ENCODE data around the gene ZNF20. TPM values are rescaled to one million over a fixed set of nuclear protein-coding genes. Genes with fewer than 3 reads are reported as not detected.
"Not testable (repeated sequence)": the region's sequence is repeated elsewhere in the genome, so short reads cannot be mapped to it uniquely, and the experiment has no call there.

Gene ZNF20
- polyA plus RNA-seq, 1 donor, result 8.4 TPM

DNA sequence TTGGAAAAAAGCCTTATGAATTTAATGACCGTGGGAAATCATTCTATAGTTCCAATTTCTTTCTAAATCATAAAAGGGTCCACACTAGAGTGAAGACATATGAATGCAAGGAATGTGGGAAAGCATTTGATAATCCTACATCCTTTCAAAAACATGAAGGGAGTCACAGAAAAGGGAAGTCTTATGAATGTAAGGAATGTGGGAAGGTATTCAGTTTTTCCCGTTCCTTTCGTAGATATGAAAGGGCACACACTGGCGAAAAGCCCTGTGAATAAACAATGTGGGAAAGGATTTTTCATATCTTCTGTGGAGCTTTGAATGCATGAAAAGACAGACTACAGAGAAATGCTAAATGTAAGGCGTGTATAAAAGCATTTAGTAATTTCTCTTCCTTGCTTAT, 27.0 kb downstream of the ZNF20 start:
- DNase-seq, result no peak

DNA sequence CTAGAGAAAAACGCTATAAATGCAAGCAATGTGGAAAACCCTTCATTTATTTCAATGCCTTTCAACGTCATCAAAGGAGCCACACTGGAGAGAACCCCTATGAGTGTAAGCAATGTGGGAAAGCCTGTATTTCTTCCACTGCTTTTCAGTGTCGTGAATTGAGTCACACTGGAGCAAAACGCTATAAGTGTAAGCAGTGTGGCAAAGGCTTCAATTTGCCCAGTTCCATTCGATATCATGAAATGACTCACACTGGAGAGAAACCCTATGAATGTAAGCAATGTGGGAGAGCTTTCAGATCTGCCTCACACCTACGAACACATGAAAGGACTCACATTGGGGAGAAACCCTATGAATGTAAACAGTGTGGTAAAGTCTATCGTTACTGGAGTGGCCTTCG, 27.4 kb downstream of the ZNF20 start:
- no peak for DNase-seq

DNA sequence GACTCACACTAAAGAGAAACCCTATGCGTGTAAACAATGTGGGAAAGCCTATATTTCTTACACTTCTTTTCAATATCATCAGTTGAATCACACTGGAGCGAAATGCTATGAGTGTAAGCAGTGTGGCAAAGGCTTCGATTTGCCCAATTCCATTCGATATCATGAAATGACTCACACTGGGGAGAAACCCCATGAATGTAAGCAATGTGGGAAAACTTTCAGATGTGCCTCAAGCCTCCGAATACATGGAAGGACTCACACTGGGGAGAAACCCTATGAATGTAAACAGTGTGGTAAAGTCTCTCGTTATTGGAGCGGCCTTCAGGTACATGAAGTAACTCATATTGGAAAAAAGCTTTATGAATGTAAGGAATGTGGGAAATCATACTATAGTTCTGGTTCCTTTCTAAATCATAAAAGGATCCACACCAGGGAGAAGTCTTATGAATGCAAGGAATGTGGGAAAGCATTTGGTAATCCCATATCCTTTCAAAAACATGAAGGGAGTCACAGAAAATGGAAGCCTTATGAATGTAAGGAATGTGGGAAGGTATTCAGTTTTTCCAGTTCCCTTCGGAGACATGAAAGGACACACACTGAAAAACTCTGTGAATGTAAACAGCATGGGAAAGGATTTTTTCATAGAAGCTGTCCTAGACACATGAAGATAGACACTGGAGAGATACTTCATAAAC, 28.1 kb downstream of the ZNF20 start:
- DNase-seq, result no peak

DNA sequence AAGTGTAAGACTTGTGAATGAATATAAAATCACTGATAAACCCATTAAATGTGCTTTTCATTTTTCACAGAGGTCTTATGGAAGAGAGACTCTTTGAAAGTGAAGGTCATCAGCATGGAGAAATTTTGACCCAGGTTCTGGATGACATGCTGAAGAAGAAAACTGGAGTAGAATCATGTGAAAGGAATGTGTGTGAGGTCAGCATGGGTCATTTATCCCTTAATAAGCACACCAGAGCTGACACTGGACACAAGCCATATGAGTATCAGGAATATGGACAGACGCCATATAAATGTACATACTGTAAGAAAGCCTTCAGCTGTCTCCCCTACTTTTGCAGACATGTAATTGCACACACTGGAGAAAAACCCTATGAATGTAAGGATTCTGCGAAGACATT, 29.0 kb downstream of the ZNF20 start:
- DNase-seq, result no peak

DNA sequence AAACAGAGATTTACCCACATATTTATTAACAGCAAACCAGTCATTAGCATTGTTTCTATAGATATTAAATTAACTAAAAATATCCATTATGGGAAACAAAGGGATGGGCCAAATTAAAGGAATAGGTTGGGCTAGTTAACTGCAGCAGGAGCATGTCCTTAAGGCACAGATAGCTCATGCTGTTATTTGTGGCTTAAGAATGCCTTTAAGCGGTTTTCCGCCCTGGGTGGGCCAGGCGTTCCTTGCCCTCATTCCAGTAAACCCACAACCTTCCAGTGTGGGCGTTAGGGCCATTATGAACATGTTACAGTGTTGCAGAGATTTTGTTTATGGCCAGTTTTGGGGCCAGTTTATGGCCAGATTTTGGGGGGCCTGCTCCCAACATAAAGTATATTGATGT, 36.2 kb downstream of the ZNF20 start:
- DNase-seq, result not testable (repeated sequence)

DNA sequence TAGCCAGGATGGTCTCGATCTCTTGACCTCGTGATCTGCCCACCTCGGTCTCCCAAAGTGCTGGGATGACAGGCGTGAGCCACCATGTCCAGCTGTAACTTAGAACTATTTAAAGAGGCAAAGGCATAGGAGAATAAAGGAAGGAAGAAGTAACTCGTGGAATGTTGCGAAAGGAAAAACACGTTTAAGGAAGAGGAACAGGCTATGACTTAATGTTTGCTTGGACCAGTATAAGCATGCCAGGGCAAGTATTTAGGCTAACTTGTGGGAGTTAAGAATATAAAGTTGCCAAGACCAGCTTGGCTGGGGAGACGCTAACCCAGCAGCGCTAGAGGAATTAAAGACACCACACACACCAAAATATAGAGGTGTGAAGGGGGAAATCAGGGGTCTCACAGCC, 42.1 kb downstream of the ZNF20 start:
- no peak for DNase-seq

DNA sequence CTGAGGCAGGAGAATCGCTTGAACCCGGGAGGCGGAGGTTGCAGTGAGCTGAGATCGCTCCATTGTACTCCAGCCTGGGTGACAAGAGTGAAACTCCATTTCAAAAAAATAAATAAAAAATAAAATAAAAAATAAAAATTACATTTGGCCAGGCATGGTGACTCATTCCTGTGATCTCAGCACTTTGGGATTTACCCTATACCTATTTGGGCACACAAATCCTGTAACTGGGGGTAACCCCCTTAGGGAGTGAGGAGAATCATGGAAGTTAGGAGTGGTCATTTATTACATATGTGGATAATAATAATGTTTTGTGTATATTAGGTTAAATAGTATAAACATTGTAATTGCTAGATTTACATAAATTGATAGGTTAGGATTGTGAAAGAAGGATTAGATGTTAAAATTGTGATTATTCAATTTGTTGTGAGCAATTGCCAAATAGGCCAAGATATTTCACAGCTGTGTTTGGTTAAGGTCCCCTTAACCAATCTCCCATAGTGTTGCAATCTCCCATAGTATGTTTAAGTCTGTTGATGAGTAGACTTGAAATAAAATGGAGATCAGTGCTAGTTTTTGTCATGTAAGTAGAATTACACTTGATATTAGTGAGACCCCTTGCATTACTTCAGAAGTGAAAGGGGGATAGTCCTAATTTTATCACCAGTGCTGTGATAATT, 44.9 kb downstream of the ZNF20 start:
- no peak for DNase-seq

DNA sequence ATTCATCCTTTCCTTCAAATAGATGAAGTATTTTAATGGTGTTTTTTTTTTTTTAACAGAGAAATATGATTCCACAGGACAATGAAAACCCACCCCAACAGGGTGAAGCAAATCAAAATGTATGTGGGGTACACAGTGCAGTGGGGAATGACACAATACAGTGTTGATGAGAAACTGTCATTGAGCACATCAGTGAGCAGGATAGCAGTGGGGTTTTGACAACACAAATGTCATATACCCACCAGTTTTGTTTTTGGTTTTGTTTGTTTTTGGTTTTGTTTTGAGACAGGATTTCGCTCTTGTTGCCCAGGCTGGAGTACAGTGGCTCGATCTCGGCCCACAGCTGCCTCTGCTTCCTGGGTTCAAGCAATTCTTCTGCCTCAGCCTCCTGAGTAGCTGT, 46.4 kb downstream of the ZNF20 start:
- no peak for DNase-seq

DNA sequence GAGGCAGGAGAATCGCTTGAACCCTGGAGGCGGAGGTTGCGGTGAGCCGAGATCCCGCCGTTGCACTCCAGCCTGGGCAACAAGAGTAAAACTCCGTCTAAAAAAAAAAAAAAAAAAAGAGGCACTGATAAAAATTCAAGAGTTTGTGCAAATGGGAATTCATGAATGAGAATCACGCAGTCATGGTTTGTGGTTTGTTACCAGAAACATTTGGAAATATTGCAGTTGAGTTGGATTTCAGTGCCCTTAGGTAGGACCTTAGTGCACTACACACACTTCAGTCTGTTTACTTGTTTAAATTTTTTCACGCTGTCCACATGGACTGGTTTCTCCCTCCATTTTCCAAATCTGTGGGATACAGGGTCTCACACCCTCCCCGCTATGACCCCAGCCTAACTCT, 47.2 kb downstream of the ZNF20 start:
- DNase-seq, result peak; percentile 8

DNA sequence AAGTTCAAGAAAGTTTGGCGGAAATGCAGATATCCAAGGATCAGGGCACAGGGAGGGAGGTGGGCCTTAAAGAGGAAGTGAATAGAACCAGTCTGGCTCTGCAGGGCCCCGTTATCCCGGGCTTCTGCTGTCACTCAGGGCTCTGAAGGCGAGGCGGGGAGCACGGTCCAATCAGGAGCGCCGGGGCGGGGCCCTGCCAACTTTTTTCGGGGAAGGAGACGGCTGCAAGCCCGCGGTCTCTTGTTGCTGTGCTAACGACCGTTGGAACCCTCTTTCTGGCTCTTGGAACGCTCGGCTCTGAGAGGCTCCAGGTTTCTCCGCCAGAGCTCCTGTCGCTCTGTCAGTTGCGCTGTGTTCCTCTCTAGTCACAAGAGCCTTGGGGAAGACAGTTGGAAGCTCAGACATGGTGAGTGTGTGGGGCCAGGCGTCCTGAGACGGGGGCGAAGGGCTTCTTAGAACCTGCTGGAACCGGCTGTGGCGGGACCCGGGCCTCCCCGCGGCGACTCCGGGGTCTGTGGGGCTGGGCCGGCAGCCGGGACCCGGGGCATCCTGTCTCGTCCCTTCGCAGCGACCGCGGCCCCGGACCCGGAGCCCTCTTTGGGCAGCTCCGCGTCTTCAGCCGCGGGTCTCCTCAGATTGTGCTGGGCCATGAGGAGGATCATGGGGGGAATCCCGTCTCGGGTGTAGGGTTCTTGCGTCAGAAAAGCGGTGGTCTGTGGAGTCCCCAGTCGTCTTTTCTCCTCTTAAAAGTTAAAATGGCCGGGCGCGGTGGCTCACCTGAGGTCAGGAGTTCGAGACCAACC, 47.9 kb downstream of the ZNF20 start:
- DNase-seq, result peak; percentile 87

DNA sequence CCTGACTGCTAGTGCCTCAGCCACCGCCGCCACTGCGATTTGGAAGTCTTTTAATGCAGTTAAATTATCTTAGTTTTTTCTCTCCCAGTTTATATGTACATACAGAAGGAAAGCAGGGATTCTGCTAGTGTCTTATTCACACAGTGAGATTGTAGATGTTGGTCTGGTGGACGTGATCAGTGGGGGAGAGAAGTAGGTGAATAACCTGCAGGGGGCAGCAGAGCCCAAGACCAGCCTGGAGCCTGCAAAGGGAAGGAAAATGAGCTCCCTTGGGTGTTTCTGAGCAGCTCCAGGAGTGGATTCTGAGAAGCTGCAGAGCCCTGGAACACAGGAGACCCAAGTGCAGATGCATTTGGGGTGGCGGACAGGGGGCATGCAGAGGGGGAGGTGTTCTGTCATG, 49.3 kb downstream of the ZNF20 start:
- DNase-seq, result peak; percentile 62

DNA sequence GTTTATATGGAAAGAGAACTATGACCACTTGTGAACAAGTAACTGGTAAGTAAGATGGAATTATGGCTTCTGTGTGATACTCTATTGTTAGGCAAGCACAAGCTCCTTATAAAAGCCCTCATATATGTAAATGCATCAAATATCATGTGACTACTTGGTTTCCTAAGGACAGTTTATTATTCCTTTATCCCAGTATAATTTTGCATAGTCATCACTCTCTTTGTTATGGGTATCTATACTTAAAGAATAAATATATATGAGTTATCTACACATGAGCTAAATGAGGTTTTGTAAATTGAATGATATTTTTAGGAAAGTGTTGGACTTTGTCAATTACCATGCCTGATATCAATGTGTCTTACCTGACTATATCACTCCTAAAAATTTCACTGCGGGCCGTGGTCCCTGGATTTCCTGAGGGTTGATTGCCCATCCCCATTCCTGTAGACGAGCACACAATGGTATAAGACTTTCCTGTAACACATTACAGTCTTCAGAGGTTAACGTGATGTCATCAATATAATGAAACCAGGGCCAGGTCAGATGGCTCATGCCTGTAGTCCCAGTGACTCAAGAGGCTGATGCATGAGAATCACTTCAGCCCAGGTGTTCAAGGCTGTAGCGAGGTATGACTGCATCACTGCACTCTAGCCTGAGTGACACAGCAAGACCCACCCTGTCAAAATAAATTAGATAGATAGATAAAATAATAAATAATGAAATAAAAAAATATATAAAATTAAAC, 54.9 kb downstream of the ZNF20 start:
- no peak for DNase-seq

DNA sequence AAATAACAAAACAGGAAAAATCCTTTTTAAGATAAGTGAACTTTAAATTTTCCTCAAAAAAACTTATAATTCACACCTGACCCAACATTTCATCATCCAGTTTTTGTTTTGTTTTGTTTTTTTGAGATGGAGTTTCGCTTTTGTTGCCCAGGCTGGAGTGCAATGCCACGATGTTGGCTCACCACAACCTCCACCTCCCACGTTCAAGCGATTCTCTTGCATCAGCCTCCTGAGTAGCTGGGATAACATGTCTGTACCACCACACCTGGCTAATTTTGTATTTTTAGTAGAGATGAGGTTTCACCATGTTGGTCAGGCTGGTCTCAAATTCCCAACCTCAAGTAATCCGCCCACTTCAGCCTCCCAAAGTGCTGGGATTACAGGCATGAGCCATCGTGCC, 56.8 kb downstream of the ZNF20 start:
- DNase-seq, result not testable (repeated sequence)

Other genes with a start within 250 kb of the ZNF20 start
- gene ZNF700, start 215.2 kb downstream of the ZNF20 start, polyA plus RNA-seq (ENCODE audit: insufficient read length), result 29.6 TPM
- gene ZNF763, start 175.3 kb downstream of the ZNF20 start, polyA plus RNA-seq (ENCODE audit: insufficient read length), result 13.4 TPM
- 23.1 TPM for gene ZNF433, start 104.7 kb downstream of the ZNF20 start, polyA plus RNA-seq (ENCODE audit: insufficient read length)
- gene ZNF878, start 87.4 kb downstream of the ZNF20 start, polyA plus RNA-seq (ENCODE audit: insufficient read length), result 2.8 TPM
- gene ZNF844, start 75.6 kb downstream of the ZNF20 start, polyA plus RNA-seq (ENCODE audit: insufficient read length), result 34.0 TPM
- 20.1 TPM for gene ZNF625, start 16.4 kb upstream of the ZNF20 start, polyA plus RNA-seq (ENCODE audit: insufficient read length)
- gene ZNF136, start 22.7 kb upstream of the ZNF20 start, polyA plus RNA-seq (ENCODE audit: insufficient read length), result 22.2 TPM
- 58.6 TPM for gene ZNF44, start 154.5 kb upstream of the ZNF20 start, polyA plus RNA-seq (ENCODE audit: insufficient read length)
- 3.9 TPM for gene ZNF563, start 193.3 kb upstream of the ZNF20 start, polyA plus RNA-seq (ENCODE audit: insufficient read length)
- 6.9 TPM for gene ZNF442, start 225.3 kb upstream of the ZNF20 start, polyA plus RNA-seq (ENCODE audit: insufficient read length)

Data from left kidney (tissue), 2 donors.